Neutrophil (primary cell): ENCODE data around the gene DHPS.
"Not testable (repeated sequence)": the region's sequence is repeated elsewhere in the genome, so short reads cannot be mapped to it uniquely, and the experiment has no call there.

Experiments used
- H3K27ac ChIP-seq: fragments of 200-600 bp; sonication (generic); 2 replicates; pipeline ENCODE4 v1.5.1; 2016; ENCODE audit warnings: mild to moderate bottlenecking, moderate library complexity
- H3K27me3 ChIP-seq: fragments of 200-600 bp; sonication (generic); 2 replicates; pipeline ENCODE4 v1.6.0; 2016; ENCODE audit warnings: mild to moderate bottlenecking
- H3K36me3 ChIP-seq: fragments of 200-600 bp; sonication (generic); 2 replicates; pipeline ENCODE4 v1.5.1; 2017
- H3K4me1 ChIP-seq, 2 experiments: fragments of 200-600 bp in 1 of 2; sonication (generic) in 1 of 2; 1 replicate in 1 of 2; 2 replicates in 1 of 2; pipeline versions ENCODE4 v1.5.1 to v1.6.1; 2013 to 2016; ENCODE audit warnings: low read depth in 1 of 2, low read length in 1 of 2, mild to moderate bottlenecking in 1 of 2, moderate library complexity in 1 of 2; ENCODE audit not compliant: control insufficient read depth in 1 of 2, insufficient read depth in 1 of 2
- H3K4me3 ChIP-seq, 2 experiments: fragments of 200-600 bp in 1 of 2; sonication (generic) in 1 of 2; 1 replicate in 1 of 2; 2 replicates in 1 of 2; pipeline ENCODE4 v1.5.1; 2013 to 2016; ENCODE audit warnings: low read depth in 1 of 2, low read length in 1 of 2, mild to moderate bottlenecking in 1 of 2, moderate library complexity in 1 of 2
- H3K9me3 ChIP-seq: fragments of 200-600 bp; sonication (generic); 2 replicates; pipeline ENCODE4 v1.5.1; 2016
- TF ChIP-seq, protein P1 (sequence below): fragments of 200-600 bp; sonication (generic); IDR thresholded peaks from 2 replicates; pipeline ENCODE4 v1.5.1; 2016; ENCODE audit warnings: antibody characterized with exemption

The DHPS gene

DNA sequence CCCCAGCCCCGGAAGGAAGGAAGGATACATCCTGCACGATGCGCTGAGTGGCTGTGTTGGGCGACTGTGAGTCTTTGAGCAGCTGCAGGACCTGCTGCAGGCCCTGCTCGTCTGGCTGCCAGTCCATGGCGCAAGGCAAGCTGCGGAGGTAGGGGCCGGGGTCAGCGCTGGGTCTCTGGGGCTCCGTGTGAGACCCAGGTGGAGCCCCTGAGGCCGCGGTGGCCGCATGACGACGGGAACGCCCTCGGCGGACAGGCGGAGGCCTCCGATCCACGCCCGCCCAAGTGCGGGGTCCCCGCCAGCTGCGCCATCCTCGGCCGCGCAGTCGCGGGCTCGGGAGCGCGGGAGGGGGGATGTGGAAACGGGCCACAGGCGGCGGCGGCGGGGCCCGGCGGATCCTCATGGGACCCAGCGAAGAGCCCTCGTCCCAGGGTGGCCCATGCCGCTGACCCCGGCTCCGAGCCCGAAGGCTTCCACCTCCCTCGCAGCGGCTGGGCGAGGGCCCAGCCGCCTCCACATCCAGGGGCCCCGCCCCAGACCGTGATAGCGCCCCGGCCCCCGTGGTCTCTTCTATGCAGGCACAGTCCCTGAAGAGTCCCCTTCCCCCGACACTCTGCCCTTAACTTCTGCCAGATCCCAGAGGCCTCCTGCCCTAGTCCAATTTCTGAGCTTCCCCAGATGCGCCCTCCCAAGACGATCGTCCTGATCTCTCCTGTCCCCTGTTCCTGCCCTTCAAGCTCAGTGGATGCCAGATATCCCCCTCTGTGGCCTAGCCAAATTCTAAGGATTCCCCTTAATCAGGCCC lies 39.4 kb upstream of the DHPS start:
- H3K4me1 ChIP-seq, result peaks cover 33 to 35% of the 10 kb centered on the region in 2 experiments
- H3K4me3 ChIP-seq, result peak overlapping the region; percentile 62 to 81
- H3K27ac ChIP-seq, result peak overlapping the region; percentile 84
- peaks cover 11% of the 10 kb centered on the region for H3K27me3 ChIP-seq
- H3K36me3 ChIP-seq, result peaks cover 24% of the 10 kb centered on the region
- TF ChIP-seq, protein P1, sequence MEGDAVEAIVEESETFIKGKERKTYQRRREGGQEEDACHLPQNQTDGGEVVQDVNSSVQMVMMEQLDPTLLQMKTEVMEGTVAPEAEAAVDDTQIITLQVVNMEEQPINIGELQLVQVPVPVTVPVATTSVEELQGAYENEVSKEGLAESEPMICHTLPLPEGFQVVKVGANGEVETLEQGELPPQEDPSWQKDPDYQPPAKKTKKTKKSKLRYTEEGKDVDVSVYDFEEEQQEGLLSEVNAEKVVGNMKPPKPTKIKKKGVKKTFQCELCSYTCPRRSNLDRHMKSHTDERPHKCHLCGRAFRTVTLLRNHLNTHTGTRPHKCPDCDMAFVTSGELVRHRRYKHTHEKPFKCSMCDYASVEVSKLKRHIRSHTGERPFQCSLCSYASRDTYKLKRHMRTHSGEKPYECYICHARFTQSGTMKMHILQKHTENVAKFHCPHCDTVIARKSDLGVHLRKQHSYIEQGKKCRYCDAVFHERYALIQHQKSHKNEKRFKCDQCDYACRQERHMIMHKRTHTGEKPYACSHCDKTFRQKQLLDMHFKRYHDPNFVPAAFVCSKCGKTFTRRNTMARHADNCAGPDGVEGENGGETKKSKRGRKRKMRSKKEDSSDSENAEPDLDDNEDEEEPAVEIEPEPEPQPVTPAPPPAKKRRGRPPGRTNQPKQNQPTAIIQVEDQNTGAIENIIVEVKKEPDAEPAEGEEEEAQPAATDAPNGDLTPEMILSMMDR, result no peak
- H3K9me3 ChIP-seq, result no peaks in the 10 kb centered on the region

DNA sequence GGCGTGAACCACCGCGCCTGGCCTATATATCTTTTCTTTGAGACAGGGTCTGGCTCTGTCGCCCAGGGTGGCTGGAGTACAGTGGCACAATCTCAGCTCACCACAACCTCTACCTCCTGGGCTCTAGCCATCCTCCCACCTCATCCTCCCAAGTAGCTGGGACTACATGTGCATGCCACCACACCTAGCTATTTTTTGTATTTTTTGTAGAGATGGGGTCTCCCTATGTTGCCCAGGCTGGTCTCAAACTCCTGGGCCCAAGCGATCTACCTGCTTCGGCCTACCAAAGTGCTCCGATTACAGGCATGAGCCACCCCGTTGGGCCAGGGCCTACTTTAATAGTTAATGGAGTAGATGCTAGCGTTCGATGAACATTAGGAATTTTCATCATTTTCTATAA lies 38.6 kb upstream of the DHPS start:
- Histone ChIP-seq H3K27me3 (peaks cover 11% of the 10 kb centered on the region), H3K36me3 (peaks cover 32% of the 10 kb centered on the region), H3K4me3 (no peak overlapping the region), H3K27ac (no peak overlapping the region), H3K9me3 (no peaks in the 10 kb centered on the region), H3K4me1 (peaks cover 33 to 35% of the 10 kb centered on the region in 2 experiments)
- TF ChIP-seq, protein P1, result no peak

DNA sequence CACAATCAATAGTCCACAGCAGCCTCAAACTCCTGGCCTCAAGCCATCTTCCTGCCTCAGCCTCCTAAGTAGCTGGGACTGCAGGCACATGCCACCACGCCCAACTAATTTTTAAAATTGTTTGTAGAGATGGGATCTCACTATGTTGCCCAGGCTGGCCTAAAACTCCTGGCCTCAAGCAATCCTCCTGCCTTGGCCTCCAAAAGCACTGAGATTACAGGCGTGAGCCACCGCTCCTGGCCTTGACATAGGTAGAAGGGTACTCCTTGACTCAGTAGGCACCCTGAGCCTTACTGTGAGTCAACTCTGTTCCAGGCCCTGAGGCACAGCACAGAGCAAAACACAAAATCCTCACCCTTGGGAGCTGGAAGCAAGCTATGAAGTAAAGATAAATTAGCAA lies 34.2 kb upstream of the DHPS start:
- Histone ChIP-seq H3K36me3 (peaks cover 71% of the 10 kb centered on the region), H3K9me3 (no peaks in the 10 kb centered on the region), H3K27ac (no peak overlapping the region), H3K4me3 (no peak overlapping the region), H3K27me3 (peaks cover 3% of the 10 kb centered on the region), H3K4me1 (peaks cover 6 to 7% of the 10 kb centered on the region in 2 experiments)
- TF ChIP-seq, protein P1, result no peak

DNA sequence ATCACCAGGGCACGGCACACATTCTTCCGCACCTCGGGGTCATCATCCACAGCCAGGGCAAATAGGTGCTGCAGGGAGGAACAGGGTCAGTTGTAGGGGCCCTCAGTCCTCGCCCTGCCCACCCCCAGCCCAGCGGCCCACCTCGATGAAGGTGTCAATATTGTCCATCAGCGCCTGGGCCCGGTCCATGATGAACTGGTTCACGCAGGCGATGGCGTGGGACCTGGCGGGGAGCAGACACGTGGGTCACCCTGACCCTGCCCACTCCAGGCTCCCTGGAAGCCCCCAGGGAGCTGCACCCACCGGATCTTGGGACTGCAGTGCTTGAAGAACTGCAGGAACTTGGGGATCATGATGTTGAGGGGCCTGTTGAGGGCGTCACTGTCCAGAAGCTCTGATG lies 33.4 kb upstream of the DHPS start:
- Histone ChIP-seq H3K4me3 (no peak overlapping the region), H3K36me3 (peaks cover 79% of the 10 kb centered on the region)

DNA sequence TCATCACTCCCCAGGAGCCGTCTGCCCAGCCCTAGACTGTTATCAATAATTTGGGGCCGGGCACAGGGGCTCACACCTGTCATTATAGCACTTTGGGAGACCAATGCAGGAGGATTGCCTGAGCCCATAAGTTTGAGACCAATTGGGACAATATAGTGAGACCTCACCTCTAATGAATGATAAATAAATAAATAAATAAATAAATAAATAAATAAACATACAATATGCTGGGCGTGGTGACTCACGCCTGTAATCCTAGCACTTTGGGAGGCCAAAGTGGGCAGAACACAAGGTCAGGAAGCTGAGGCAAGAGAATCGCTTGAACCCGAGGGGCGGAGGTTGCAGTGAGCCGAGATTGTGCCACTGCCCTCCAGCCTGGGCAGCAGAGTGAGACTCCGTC lies 31.6 kb upstream of the DHPS start:
- not testable (repeated sequence) for H3K9me3 ChIP-seq, H3K4me3 ChIP-seq, H3K4me1 ChIP-seq, H3K27me3 ChIP-seq, H3K27ac ChIP-seq
- peaks cover 87% of the 10 kb centered on the region for H3K36me3 ChIP-seq

More for the DNA sequence above, 33.4 kb upstream of the DHPS start:
- no peaks in the 10 kb centered on the region for H3K4me1 ChIP-seq
- H3K9me3 ChIP-seq, result no peaks in the 10 kb centered on the region
- TF ChIP-seq, protein P1, result no peak
- H3K27ac ChIP-seq, result no peak overlapping the region
- H3K27me3 ChIP-seq, result no peaks in the 10 kb centered on the region

DNA sequence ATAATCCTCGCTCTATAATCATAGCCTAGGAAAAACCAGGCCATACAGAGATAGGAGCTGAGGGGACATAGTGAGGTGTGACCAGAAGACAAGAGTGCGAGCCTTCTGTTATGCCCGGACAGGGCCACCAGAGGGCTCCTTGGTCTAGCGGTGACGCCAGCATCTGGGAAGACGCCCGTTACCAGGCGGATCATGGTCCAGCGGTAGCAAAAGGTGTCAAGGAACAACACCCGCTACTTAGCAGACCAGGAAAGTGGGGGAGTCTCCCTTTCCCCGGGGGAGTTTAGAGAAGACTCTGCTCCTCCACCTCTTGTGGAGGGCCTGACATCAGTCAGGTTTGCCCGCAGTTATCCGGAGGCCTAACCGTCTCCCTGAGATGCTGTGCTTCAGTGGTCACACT lies 30.4 kb upstream of the DHPS start:
- H3K4me1 ChIP-seq, H3K27ac ChIP-seq, H3K4me3 ChIP-seq, H3K27me3 ChIP-seq, H3K9me3 ChIP-seq: not testable (repeated sequence)
- H3K36me3 ChIP-seq, result peaks cover 88% of the 10 kb centered on the region
